K562 (cell line): ENCODE results near the gene SNX25. TPM values are rescaled to one million over a fixed set of nuclear protein-coding genes. Genes with fewer than 3 reads are reported as not detected.

Experiments used
- ATAC-seq: fragments of 200-7000 bp; cut with Tn5 transposase; 3 replicates; pipeline ENCODE4 v1.9.1; 2020; ENCODE audit warnings: moderate library complexity
- BruUV-seq: library from RNA; stranded (reverse); fragments of 400-500 nt; replicated peaks from 2 replicates; lab custom pipeline; 2021; lab: Mats Ljungman, UMichigan
- CTCF ChIA-PET: fragments of 300-600 bp; formaldehyde crosslinking; extraction: SDS; loops from one replicate; lab custom pipeline; 2021; ENCODE audit warnings: low intra/inter-chr PET ratio; lab: Yijun Ruan, JAX
- POLR2A ChIA-PET: fragments of 300-600, 350-650 bp; sonication (Branson Sonifier 250); formaldehyde crosslinking; extraction: SDS; loops from one replicate; lab custom pipeline; 2021; ENCODE audit warnings: antibody characterized with exemption, inconsistent platforms; lab: Yijun Ruan, JAX
- DNase-seq, 4 experiments: peaks; one replicate each; pipeline versions ENCODE4 v3.0.0 to v3.0.0-alpha.2; 2011 to 2018; ENCODE audit warnings: low spot score in 3 of 4, mixed read lengths in 3 of 4; ENCODE audit errors: extremely low read depth in 1 of 4
- FAIRE-seq: peaks from 2 replicates; lab custom pipeline; 2011; peaks lifted over from hg19 to GRCh38; lab: Jason Lieb, UNC
- H2AFZ ChIP-seq: 2 replicates; pipeline ENCODE4 v1.6.0; 2011; ENCODE audit warnings: low read depth, low read length, control low read depth, inconsistent platforms
- H3K27ac ChIP-seq: fragments of 200-600 bp; 3 replicates; pipeline ENCODE4 v1.8.0; 2011; ENCODE audit warnings: low read depth, mild to moderate bottlenecking, control low read depth, inconsistent platforms, low read length, moderate library complexity, mixed read lengths; ENCODE audit errors: extremely low read depth
- H3K27me3 ChIP-seq, 2 experiments: fragments of 300-600 bp in 1 of 2; 2 replicates in 1 of 2; 3 replicates in 1 of 2; pipeline versions ENCODE4 v1.6.0 to v1.8.0; 2011; ENCODE audit warnings: inconsistent platforms in 2 of 2, low read length in 2 of 2, mild to moderate bottlenecking in 1 of 2, mixed read lengths in 1 of 2, moderate library complexity in 1 of 2; ENCODE audit not compliant: control insufficient read depth in 2 of 2, insufficient read depth in 2 of 2
- H3K36me3 ChIP-seq: fragments of 300-600 bp; 3 replicates; pipeline ENCODE4 v1.8.0; 2011; ENCODE audit warnings: mild to moderate bottlenecking, low read length, inconsistent platforms; ENCODE audit not compliant: control insufficient read depth, insufficient read depth
- H3K4me1 ChIP-seq, 2 experiments: fragments of 200-600 bp in 1 of 2; replicated peaks in 1 of 2; 2 replicates in 1 of 2; 3 replicates in 1 of 2; pipeline versions ENCODE4 v1.5.1 to v1.8.0; 2011; ENCODE audit warnings: inconsistent platforms in 2 of 2, low read length in 2 of 2, mild to moderate bottlenecking in 1 of 2, mixed read lengths in 1 of 2, moderate library complexity in 1 of 2; ENCODE audit not compliant: control insufficient read depth in 2 of 2, insufficient read depth in 2 of 2
- H3K4me2 ChIP-seq: 2 replicates; pipeline ENCODE4 v1.6.1; 2011; ENCODE audit warnings: low read length, control low read depth, inconsistent platforms, mixed read lengths; ENCODE audit not compliant: insufficient read depth
- H3K4me3 ChIP-seq: fragments of 200-600 bp; sonication (generic), shearing (Covaris generic); 2 replicates; pipeline ENCODE4 v1.5.1; 2016; ENCODE audit warnings: control low read depth, inconsistent platforms
- H3K79me2 ChIP-seq: fragments of 200-600 bp; 3 replicates; pipeline ENCODE4 v1.8.0; 2011; ENCODE audit warnings: low read length, inconsistent platforms; ENCODE audit not compliant: control insufficient read depth, insufficient read depth
- H3K9ac ChIP-seq, 2 experiments: 2 replicates each; pipeline versions ENCODE4 v1.6.0 to v1.6.1; 2011; ENCODE audit warnings: low read depth in 2 of 2, low read length in 2 of 2, control low read depth in 1 of 2, inconsistent platforms in 1 of 2, mild to moderate bottlenecking in 1 of 2, mixed read lengths in 1 of 2; ENCODE audit not compliant: insufficient read depth in 1 of 2
- H3K9me1 ChIP-seq: one replicate; pipeline ENCODE4 v1.6.0; 2011; ENCODE audit warnings: inconsistent platforms, mild to moderate bottlenecking, low read length, moderate library complexity; ENCODE audit not compliant: control insufficient read depth, insufficient read depth
- H3K9me3 ChIP-seq: replicated peaks from 2 replicates; pipeline ENCODE4 v1.5.1; 2011; ENCODE audit warnings: low read depth, low read length, inconsistent platforms; ENCODE audit not compliant: control insufficient read depth, insufficient read depth
- H4K20me1 ChIP-seq: replicated peaks from 2 replicates; pipeline ENCODE4 v1.6.1; 2011; ENCODE audit warnings: low read length, inconsistent platforms, mixed read lengths; ENCODE audit not compliant: control insufficient read depth, insufficient read depth
- ARID1B ChIP-seq: fragments of 450-650 bp; IDR thresholded peaks from 2 replicates; pipeline ENCODE4 v1.6.1; 2016; ENCODE audit warnings: antibody characterized with exemption, mild to moderate bottlenecking, inconsistent platforms
- CBX8 ChIP-seq: fragments of 200-600 bp; sonication (generic); IDR thresholded peaks from 2 replicates; pipeline ENCODE4 v1.6.1; 2012; ENCODE audit warnings: borderline replicate concordance, mixed run types, low read depth, mild to moderate bottlenecking, moderate library complexity, mixed read lengths, low read length, control low read depth, inconsistent platforms; ENCODE audit not compliant: poor library complexity, severe bottlenecking; ENCODE audit errors: extremely low read depth
- GTF2E2 ChIP-seq: fragments of 200-800 bp; sonication (Bioruptor generic); IDR thresholded peaks from 2 replicates; pipeline ENCODE4 v1.6.1; 2016; ENCODE audit warnings: missing genetic modification characterization, missing compliant biosample characterization
- JUND ChIP-seq, 2 experiments: IDR thresholded peaks; 2 replicates in 1 of 2; 3 replicates in 1 of 2; pipeline ENCODE4 v1.6.1; 2011; ENCODE audit warnings: borderline replicate concordance in 2 of 2, low read depth in 2 of 2, low read length in 2 of 2, improper control_type of control experiment in 1 of 2, missing biosample characterization in 1 of 2, missing genetic modification characterization in 1 of 2, missing genetic modification reagents in 1 of 2
- NONO ChIP-seq, 2 experiments: fragments of 200-400 bp in 1 of 2; fragments of 450-650 bp in 1 of 2; formaldehyde crosslinking in 1 of 2; IDR thresholded peaks; 2 replicates each; pipeline ENCODE4 v1.6.1; 2017; ENCODE audit warnings: low read depth in 2 of 2, mild to moderate bottlenecking in 2 of 2, moderate library complexity in 2 of 2, low read length in 1 of 2
- RB1 ChIP-seq: fragments of 450-650 bp; IDR thresholded peaks from 2 replicates; pipeline ENCODE4 v1.6.1; 2017; ENCODE audit warnings: low read depth, mild to moderate bottlenecking
- REST ChIP-seq, 2 experiments: fragments of 450-650 bp; formaldehyde crosslinking in 1 of 2; IDR thresholded peaks; 2 replicates each; pipeline versions ENCODE4 v1.4.0 to v1.6.1; 2014 to 2020; ENCODE audit warnings: mild to moderate bottlenecking in 2 of 2, borderline replicate concordance in 1 of 2, low read depth in 1 of 2
- TEAD4 ChIP-seq, 2 experiments: sonication (generic) in 1 of 2; formaldehyde crosslinking in 1 of 2; IDR thresholded peaks; 2 replicates each; pipeline versions ENCODE4 v1.6.1 to v1.8.0; 2012 to 2022; ENCODE audit warnings: borderline replicate concordance in 1 of 2, inconsistent platforms in 1 of 2, low read length in 1 of 2, mild to moderate bottlenecking in 1 of 2, missing genetic modification reagents in 1 of 2
- ZFX ChIP-seq: sonication (generic); formaldehyde crosslinking; IDR thresholded peaks from 2 replicates; pipeline ENCODE4 v1.8.0; 2022; ENCODE audit warnings: mild to moderate bottlenecking, missing genetic modification reagents, moderate library complexity
- ZNF3 ChIP-seq: fragments of 250-450 bp; sonication (Bioruptor Pico); IDR thresholded peaks from 2 replicates; pipeline ENCODE4 v1.5.0; 2021; ENCODE audit warnings: mild to moderate bottlenecking, moderate library complexity
- WGBS: fragments of 100-300 bp; shearing (Covaris generic); methylation state at CpG from one replicate; pipeline ENCODE4 v1.1.6; 2016; ENCODE audit warnings: low coverage, mixed read lengths; ENCODE audit not compliant: insufficient coverage; ENCODE audit errors: missing lambda C conversion rate; 5-methylcytosine and 5-hydroxymethylcytosine counted together
- in situ Hi-C: fragments of 300-500 bp; cut with MboI; formaldehyde crosslinking; loops from 4 replicates; pipeline ENCODE4 v1.15.0; 2018; ENCODE audit warnings: inconsistent platforms, mixed read lengths
- intact Hi-C: fragments of 100-400 bp; cut with micrococcal nuclease; formaldehyde crosslinking; loops from 2 replicates; pipeline ENCODE4 v1.14.2; 2022
- polyA plus RNA-seq, 8 experiments: library from polyadenylated mRNA; depleted of rRNA in 4 of 8; stranded (reverse) in 5 of 8; unstranded in 3 of 8; fragments of >200 nt; fragmentation: Nextera tagmentation in 2 of 8; fragmentation: Illumina TruSeq in 1 of 8; extraction: Ambion mirVana in 2 of 8; extraction: Trizol in 1 of 8; gene quantifications; 2 replicates each; pipeline versions ENCODE4 v1.2.1 to v1.2.3, GENCODE V29; 2011 to 2014; ENCODE audit warnings: inconsistent platforms in 1 of 8, missing spikeins in 1 of 8
- total RNA-seq, 7 experiments: library from RNA; depleted of rRNA in 6 of 7; stranded (reverse); fragments of >200 nt in 6 of 7; fragmentation: Illumina TruSeq in 2 of 7; extraction: Trizol in 2 of 7; gene quantifications; 2 replicates each; pipeline versions ENCODE4 v1.2.1 to v1.2.3, GENCODE V29; 2011 to 2021; ENCODE audit warnings: low replicate concordance in 1 of 7

SNX25 gene
- total and polyA plus RNA-seq, 9 of the 15 experiments (the other 6 are each of a cell fraction or from before 2014, with no cell fraction given), result 2.5 to 23.4 (median 13.3) TPM

DNA sequence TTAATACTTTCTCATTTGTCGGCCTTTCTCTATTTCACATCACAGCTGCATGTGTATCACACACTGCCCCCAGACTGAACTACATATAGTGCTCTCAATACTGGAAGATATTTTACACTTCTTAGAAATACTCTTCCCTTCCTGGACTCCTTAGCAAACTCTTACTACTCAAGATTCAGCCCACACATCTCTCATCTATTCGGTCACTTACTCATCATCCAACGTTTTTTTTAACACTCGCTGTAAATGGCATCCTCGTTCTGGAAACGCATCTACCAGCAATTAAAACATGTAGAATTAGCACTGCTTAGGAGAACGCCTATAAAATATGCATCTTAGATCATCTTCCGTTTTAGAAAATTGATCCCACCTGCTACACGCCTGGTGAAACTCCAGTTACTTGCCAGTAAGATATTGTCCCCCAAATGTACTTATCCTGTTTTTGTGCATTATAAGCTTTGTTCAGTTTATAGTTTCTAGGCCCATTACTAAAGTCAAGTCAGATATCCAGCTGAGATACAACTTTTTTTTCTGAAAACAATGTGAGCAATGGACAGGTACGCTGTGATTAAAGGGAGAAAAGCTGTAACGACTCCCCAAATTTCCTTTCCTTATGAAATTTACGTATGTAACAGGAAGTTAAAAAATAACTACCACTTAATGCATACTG lies 185.3 kb downstream of the SNX25 start:
- POLR2A ChIA-PET, result interaction anchor here (0.8 to 3.4 kb wide), 4 partner anchors 9 to 184 kb away, joined by 3 to 21 read pairs (median 9); no protein-coding TSS in a partner anchor
- Histone ChIP-seq H3K36me3 (peaks cover 18% of the 10 kb centered on the region), H3K79me2 (peaks cover 35% of the 10 kb centered on the region), H3K9me3 (no peaks in the 10 kb centered on the region), H4K20me1 (no peaks in the 10 kb centered on the region), H3K9ac (peak overlapping the region in 1 of 2 experiments; percentile 82; a peak in 2 of 4 replicates), H3K4me1 (peaks cover 2 to 20% of the 10 kb centered on the region in 2 experiments; a peak in 4 of 5 replicates), H2AFZ (peak overlapping the region; percentile 81), H3K27ac (peak overlapping the region; percentile 94), H3K9me1 (no peaks in the 10 kb centered on the region), H3K27me3 (no peaks in the 10 kb centered on the region), H3K4me3 (peak overlapping the region; percentile 56), H3K4me2 (peak overlapping the region; percentile 84)
- 7% methylated on average over 12 of the region's 12 CpGs for WGBS
- DNase-seq (peak in 2 of 4 experiments; percentile 23 to 59), FAIRE-seq (no peak), ATAC-seq (no peak)
- CTCF ChIA-PET, result no interaction called here
- in situ Hi-C loops (loop anchor here (10.0 kb wide), 1 partner anchor 190 kb away; the partner anchor contains the start of genes CFAP97 and SNX25), intact Hi-C loops (loop anchor here (2.0 to 5.0 kb wide), 3 partner anchors 36 to 192 kb away; partner anchors contain the start of gene CFAP97)
- BruUV-seq, result TSS peak; percentile 57
- TF ChIP-seq RB1, result no peak
- TF ChIP-seq CBX8, result no peak
- TF ChIP-seq JUND (IDR thresholded peaks at IDR 0.05; ENCODE audit: borderline replicate concordance, low read depth, low read length), result no peak
- peak; percentile 35; the same call in 1 of the 3 replicates for TF ChIP-seq JUND (tag; IDR thresholded peaks at IDR 0.05; ENCODE audit: borderline replicate concordance, low read depth, low read length)
- peak; percentile 6; the same call in 1 of the 2 replicates for TF ChIP-seq GTF2E2 (tag)
- 0 out of 2 replicates have a peak, but pooled peaks have one; percentile 3 for TF ChIP-seq REST (IDR thresholded peaks at IDR 0.05; ENCODE audit: borderline replicate concordance)
- TF ChIP-seq REST (CRISPR knock-in tag; IDR thresholded peaks at IDR 0.05; ENCODE audit: low read depth), result no peak
- TF ChIP-seq ZNF3, result 0 out of 2 replicates have a peak, but pooled peaks have one; percentile 38
- 0 out of 4 replicates have a peak, but pooled peaks of 1 of the 2 experiments have one; percentile 6 for TF ChIP-seq NONO (IDR thresholded peaks at IDR 0.05; ENCODE audit: low read depth in 2 of 2, low read length in 1 of 2)
- TF ChIP-seq TEAD4 (IDR thresholded peaks at IDR 0.05; ENCODE audit: low read length), result 0 out of 2 replicates have a peak, but pooled peaks have one; percentile 10
- TF ChIP-seq TEAD4 (CRISPR knock-in tag; IDR thresholded peaks at IDR 0.05; ENCODE audit: borderline replicate concordance), result no peak
- TF ChIP-seq ARID1B, result 0 out of 2 replicates have a peak, but pooled peaks have one; percentile 8
- TF ChIP-seq ZFX (CRISPR knock-in tag), result 0 out of 2 replicates have a peak, but pooled peaks have one; percentile 14
